ENCODE data around the gene NIF3L1. TPM values are rescaled to one million over a fixed set of nuclear protein-coding genes. Genes with fewer than 3 reads are reported as not detected.

Gene NIF3L1
- total RNA-seq, 2 donors from 2014 or later: 16.9 to 26.0 TPM

GRCh38 chr2:200913654-200914053 is 24.5 kb downstream of the NIF3L1 start:
- ATAC-seq (replicated peaks): no peak
- peak overlapping the region; percentile 66 for H3K27ac Mint-ChIP-seq
- H3K27me3 Mint-ChIP-seq: no peaks in the 10 kb centered on the region

GRCh38 chr2:200922439-200922838 is 33.3 kb downstream of the NIF3L1 start:
- no peaks in the 10 kb centered on the region for H3K27me3 Mint-ChIP-seq
- peaks cover 14% of the 10 kb centered on the region for H3K4me1 Mint-ChIP-seq
- peak overlapping the region; percentile 24 for H3K4me3 Mint-ChIP-seq
- H3K36me3 Mint-ChIP-seq (ENCODE audit: low read depth): peaks cover 94% of the 10 kb centered on the region
- peak; percentile 100 for ATAC-seq (replicated peaks)
- H3K27ac Mint-ChIP-seq: peak overlapping the region; percentile 92
- no peaks in the 10 kb centered on the region for H3K9me3 Mint-ChIP-seq

More at GRCh38 chr2:200913654-200914053, 24.5 kb downstream of the NIF3L1 start:
- Mint-ChIP-seq H3K4me3 (no peak overlapping the region), H3K9me3 (no peaks in the 10 kb centered on the region), H3K36me3 (ENCODE audit: low read depth) (peaks cover 97% of the 10 kb centered on the region), H3K4me1 (no peaks in the 10 kb centered on the region)

- peak overlapping the region; percentile 20 for H3K4me3 Mint-ChIP-seq
- no peaks in the 10 kb centered on the region for H3K27me3 Mint-ChIP-seq
- peak overlapping the region; percentile 41 for H3K27ac Mint-ChIP-seq
- H3K36me3 Mint-ChIP-seq (ENCODE audit: low read depth): peaks cover 84% of the 10 kb centered on the region
- no peaks in the 10 kb centered on the region for H3K9me3 Mint-ChIP-seq
- peak; percentile 96 for ATAC-seq (replicated peaks)
- peaks cover 7% of the 10 kb centered on the region for H3K4me1 Mint-ChIP-seq
These were observed 40.4 kb downstream of the NIF3L1 start for GRCh38 chr2:200929334-200930249.

DNA sequence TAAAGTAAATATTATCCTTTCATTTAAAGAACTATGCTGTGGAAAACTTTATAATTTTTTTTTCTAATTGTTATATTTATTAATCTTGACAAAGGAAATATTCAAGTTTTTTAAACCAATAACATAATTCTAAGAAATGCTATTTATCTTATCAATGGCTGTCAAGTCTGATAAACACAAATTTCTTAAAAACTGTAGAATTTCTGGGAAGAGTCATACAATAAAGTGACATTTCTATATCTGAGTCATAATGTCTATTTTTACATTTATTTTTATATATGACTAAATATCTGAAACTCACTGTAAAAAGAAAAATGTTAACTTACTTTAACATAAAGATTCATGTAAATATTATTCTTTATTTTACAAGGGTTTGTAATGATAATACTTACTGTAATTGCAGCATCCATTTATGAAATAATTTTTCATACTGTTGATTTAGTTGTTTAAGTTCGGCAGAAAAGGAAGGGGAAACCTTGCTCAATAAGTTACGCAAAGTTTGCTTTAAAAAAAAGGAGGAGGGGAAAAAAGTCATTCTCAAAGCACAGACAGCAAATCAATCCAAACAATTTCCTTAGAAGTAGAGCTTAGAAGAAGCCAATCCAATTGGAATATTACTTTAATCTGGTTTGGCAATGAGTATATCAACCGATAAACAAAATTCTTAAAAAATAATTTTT is 41.9 kb downstream of the NIF3L1 start:
- no peak overlapping the region for H3K27ac Mint-ChIP-seq
- ATAC-seq (replicated peaks): no peak
- H3K36me3 Mint-ChIP-seq (ENCODE audit: low read depth): peaks cover 84% of the 10 kb centered on the region
- H3K9me3 Mint-ChIP-seq: no peaks in the 10 kb centered on the region
- H3K27me3 Mint-ChIP-seq: no peaks in the 10 kb centered on the region
- no peak overlapping the region for H3K4me3 Mint-ChIP-seq
- H3K4me1 Mint-ChIP-seq: peaks cover 7% of the 10 kb centered on the region

- Mint-ChIP-seq H3K9me3 (no peaks in the 10 kb centered on the region), H3K4me3 (no peak overlapping the region), H3K27ac (no peak overlapping the region), H3K27me3 (no peaks in the 10 kb centered on the region), H3K4me1 (peaks cover 13% of the 10 kb centered on the region), H3K36me3 (ENCODE audit: low read depth) (peaks cover 98% of the 10 kb centered on the region)
- ATAC-seq (replicated peaks): no peak
These were observed 50.7 kb downstream of the NIF3L1 start for GRCh38 chr2:200939832-200940231.

- peaks cover 99% of the 10 kb centered on the region for H3K36me3 Mint-ChIP-seq (ENCODE audit: low read depth)
- no peaks in the 10 kb centered on the region for H3K9me3 Mint-ChIP-seq
- no peaks in the 10 kb centered on the region for H3K27me3 Mint-ChIP-seq
- peak; percentile 70 for ATAC-seq (replicated peaks)
- H3K4me1 Mint-ChIP-seq: peaks cover 22% of the 10 kb centered on the region
- peak overlapping the region; percentile 42 for H3K4me3 Mint-ChIP-seq
- H3K27ac Mint-ChIP-seq: peak overlapping the region; percentile 86
These were observed 54.4 kb downstream of the NIF3L1 start for GRCh38 chr2:200943527-200944105.

DNA sequence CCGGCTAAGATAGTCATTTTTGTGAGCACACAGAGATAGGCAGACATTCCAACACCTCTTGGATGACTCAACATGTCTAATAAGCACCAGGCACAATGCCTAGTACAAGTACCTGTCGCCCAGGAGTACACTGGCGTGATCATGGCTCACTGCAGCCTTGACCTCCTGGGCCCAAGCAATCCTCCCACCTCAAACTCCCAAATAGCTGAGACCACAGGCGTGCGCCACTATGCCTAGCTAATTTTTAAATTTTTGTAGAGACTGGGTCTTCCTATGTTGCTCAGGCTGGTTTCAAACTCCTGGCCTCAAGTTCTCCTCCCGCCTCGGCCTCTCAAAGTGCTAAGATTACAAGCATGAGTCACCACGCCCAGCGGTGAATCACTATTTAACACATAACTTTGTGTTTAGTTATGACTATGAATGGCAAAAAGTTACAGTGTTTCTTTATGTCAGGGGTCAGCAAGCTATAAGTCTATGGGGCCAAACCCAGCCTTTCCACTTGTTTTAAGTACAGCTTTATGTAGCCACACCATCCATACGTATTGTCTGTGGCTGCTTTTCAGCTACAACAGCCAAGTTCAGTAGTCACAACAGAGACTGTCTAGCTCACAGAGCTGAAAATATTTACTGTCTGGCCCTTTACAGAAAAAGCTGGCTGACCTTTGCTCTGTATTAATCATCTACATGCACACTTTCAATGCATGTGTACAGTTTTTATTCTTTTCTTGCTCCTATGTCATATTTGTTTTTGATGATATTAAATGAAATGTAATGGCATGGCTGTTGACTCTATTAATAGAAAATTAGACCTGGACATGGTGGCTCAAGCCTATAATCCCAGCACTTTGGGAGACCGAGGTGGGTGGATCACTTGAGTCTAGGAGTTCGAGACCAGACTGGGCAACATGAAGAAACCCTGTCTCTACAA is 55.6 kb downstream of the NIF3L1 start:
- peaks cover 22% of the 10 kb centered on the region for H3K4me1 Mint-ChIP-seq
- peak overlapping the region; percentile 86 for H3K27ac Mint-ChIP-seq
- no peaks in the 10 kb centered on the region for H3K9me3 Mint-ChIP-seq
- H3K4me3 Mint-ChIP-seq: peak overlapping the region; percentile 42
- H3K27me3 Mint-ChIP-seq: no peaks in the 10 kb centered on the region
- H3K36me3 Mint-ChIP-seq (ENCODE audit: low read depth): peaks cover 99% of the 10 kb centered on the region
- peak; percentile 89 for ATAC-seq (replicated peaks)

DNA sequence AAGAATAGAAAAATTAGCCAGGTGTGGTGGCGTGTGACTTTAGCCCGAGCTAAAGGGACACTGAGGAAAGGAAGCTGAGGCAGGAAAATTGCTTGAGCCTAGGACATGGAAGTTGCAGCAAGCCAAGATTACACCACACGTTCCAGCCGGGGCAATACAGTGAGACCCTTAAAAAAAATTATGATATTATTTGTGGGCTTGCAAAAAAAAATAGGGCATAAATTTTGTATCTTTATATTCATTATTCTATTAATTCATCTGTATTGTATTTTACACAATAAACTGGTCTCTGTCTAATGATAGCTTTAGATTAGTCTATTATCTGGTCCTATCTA is 56.2 kb downstream of the NIF3L1 start:
- H3K4me3 Mint-ChIP-seq: peak overlapping the region; percentile 42
- no peak for ATAC-seq (replicated peaks)
- H3K9me3 Mint-ChIP-seq: no peaks in the 10 kb centered on the region
- peaks cover 22% of the 10 kb centered on the region for H3K4me1 Mint-ChIP-seq
- peaks cover 99% of the 10 kb centered on the region for H3K36me3 Mint-ChIP-seq (ENCODE audit: low read depth)
- H3K27ac Mint-ChIP-seq: peak overlapping the region; percentile 86
- H3K27me3 Mint-ChIP-seq: no peaks in the 10 kb centered on the region

GRCh38 chr2:200950378-200950777 is 61.2 kb downstream of the NIF3L1 start:
- no peak for ATAC-seq (replicated peaks)
- H3K4me1 Mint-ChIP-seq: peaks cover 4% of the 10 kb centered on the region
- peaks cover 96% of the 10 kb centered on the region for H3K36me3 Mint-ChIP-seq (ENCODE audit: low read depth)
- H3K9me3 Mint-ChIP-seq: no peaks in the 10 kb centered on the region
- no peak overlapping the region for H3K4me3 Mint-ChIP-seq
- H3K27ac Mint-ChIP-seq: no peak overlapping the region
- H3K27me3 Mint-ChIP-seq: no peaks in the 10 kb centered on the region

Other genes with a start within 250 kb of the NIF3L1 start
- 100 to 1,000 TPM; 365 to 482 TPM for gene BZW1, start 77.5 kb upstream of the NIF3L1 start, total RNA-seq
- gene CLK1, start 24.7 kb upstream of the NIF3L1 start, total RNA-seq: 100 to 1,000 TPM; 127 to 381 TPM
- 100 to 1,000 TPM in 1 of 2 donors, 10 to 100 TPM in 1; 41.9 to 146 TPM for gene PPIL3, start 294 bp upstream of the NIF3L1 start, total RNA-seq
- 10 to 100 TPM; 58.4 to 59.3 TPM for gene ORC2, start 74.3 kb downstream of the NIF3L1 start, total RNA-seq
- gene HYCC2, start 182.3 kb downstream of the NIF3L1 start, total RNA-seq: 10 to 100 TPM; 23.8 to 24.5 TPM
- gene NDUFB3, start 182.6 kb downstream of the NIF3L1 start, total RNA-seq: 10 to 100 TPM; 68.7 to 99.3 TPM
- gene CFLAR, start 226.8 kb downstream of the NIF3L1 start, total RNA-seq: 100 to 1,000 TPM; 224 to 559 TPM

Measured in activated T-helper 17 cell treated with anti-CD3 and anti-CD28 coated beads, Interleukin-2, amount 50 U/mL, for 72 hours (primary cell).